ENCODE data around the gene SLMAP.
"Not testable (repeated sequence)": the region's sequence is repeated elsewhere in the genome, so short reads cannot be mapped to it uniquely, and the experiment has no call there.

The SLMAP gene

DNA sequence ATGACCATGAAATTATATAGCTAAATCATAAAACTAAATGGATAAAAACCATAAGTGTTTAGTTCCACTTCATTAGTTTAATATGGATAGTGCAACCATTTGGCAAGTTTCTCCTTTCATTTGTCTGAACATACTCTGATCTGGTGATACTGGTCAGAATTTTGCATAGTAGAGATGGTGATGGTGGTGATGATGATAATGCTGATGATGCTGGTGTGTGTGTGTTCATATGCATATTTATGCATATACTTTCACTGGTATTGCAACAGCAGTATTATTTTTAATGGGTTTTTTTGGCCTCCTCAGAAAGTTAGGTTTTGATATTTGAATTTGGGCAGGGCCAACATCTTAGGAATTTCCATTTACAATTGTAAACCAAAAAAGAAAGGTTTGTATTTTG, 76.4 kb downstream of the SLMAP start:
- ATAC-seq = no peak

DNA sequence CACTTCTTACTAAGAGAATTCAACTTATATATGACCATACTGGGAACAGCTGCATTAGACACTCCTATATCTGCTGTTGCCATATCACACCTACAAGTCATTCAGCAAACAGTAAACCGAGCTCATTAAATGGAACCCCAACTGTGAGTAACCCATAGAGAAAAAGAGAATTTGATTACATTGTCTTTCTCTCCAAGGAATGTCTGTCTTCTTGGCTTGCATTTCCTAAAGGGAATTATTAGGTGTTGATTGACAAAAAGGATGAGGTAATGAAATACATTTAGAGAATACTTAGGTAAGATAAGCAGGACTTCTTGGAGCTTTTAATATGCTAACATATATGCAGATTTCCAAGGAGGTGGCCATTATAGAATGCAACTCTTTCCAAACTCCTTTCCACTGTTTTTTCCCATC, 76.8 kb downstream of the SLMAP start:
- ATAC-seq = no peak

DNA sequence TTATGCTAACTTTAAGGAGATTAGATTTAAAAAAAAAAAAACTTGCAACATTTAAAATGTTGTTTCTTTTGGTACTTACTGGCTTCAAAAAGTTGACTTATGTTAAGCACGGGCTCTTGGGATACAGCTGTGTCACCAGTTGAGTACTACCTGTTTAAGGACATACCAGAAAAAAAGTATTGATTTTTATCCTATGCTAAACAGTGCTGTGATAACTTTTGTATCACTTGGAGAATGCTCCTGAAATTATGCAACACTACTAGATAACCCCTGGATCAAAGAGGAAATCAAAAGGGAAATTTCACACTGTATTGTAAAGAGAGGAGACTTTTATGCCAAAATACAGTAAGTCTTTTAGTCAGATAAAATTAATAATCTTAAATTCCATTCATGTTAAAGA, 77.7 kb downstream of the SLMAP start:
- ATAC-seq = no peak

DNA sequence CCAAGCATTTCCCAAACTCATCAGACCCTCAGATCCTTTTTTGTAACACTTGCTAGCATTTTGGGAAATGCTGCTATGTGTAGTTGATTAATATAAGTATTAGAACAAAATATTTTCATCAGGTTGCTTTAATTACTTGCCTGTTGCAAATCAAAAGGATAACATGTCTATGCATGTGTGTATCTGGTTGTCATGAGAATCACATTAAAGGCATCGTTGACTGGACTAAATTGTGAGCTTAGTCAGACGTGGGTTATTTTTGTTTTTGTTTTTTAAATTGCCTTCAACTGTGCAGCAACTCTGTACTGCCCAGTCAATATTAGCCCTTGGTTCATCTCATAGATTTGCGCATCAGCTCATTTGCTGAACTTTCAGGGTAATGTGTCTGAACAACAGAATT, 81.6 kb downstream of the SLMAP start:
- ATAC-seq = no peak

DNA sequence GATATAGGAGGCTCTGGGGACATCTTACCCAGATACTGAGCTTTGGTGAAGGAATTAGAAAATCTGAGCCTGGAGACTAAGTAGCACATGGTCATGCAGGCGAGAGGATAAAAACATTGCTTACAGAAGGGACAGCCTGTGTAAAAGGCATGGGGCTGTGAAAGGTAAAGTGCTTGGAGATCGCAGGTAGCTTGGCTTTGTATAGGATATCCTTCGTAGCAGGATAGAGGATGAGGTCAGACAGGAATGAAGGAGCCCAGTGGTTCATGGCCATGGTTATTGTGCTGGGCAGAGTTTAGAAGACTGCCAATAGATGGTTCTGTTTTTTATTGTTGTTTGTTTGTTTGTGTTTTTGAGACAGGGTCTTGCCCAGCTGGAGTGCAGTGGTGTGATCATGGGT, 82.5 kb downstream of the SLMAP start:
- no peak for ATAC-seq

DNA sequence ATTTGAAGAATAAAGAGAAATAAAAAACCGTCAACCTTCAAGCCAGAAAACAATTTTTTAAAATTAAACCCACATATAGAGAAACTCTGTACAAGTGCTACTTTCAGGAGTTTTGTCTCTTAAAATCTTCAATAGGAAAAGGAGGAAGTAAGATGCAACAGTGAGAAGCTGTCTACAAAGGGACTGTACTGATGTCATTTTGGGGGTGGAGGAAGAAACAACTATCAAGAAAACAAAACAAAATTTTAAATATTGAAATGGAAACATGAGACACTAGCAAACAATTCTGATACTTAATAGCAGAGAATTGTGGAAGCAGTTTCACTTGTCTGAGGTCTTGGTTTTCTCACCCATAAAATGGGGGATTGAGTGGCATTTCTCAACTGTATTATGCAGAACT, 84.4 kb downstream of the SLMAP start:
- ATAC-seq = no peak

DNA sequence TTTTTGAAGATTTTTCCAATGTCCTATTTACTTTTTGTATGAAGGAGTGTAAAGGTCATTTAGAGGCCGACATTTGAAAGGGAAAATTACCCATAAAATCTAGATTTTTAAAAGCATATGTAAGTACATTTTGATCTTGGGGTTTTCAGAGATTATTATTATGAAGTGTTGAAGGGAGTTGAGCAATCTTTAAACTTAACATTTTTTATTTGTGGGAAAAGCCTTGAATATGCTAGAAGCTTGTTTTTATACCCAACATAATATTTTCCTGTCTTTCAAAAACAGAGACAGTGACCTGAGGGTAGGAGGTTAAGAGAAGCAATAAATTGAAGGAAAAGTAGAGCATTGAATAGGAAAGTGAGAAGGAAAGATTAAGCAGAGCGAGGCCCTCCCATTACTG, 85.7 kb downstream of the SLMAP start:
- no peak for ATAC-seq

DNA sequence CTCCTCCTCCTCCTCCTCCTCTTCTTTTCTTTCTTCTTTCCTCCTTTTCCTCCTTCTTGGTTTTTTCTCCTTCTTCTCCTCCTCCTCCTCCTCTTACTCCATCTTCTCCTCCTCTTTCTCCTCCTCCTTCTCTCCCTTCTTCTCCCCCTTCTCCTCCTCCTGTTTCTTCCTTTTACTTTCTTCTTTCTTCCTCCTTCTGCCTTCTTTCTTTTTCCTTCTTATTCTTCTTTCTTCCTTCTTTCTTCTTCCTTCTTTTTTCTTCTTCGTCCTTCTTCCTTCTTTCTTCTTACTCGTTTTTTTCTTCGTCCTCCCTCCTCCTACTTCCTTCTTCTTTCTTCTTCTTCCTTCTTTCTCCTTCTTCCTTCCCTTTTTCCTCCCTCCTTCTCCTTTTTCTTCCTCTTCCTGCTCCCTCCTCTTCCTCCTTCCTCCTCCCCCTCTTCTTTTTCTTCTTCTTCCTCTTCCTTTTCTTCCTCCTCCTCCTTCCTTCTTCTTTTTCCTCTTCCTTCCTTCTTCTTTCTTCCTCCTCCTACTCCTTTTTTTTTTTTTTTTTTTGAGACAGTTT, 92.1 kb downstream of the SLMAP start:
- ATAC-seq = no peak

DNA sequence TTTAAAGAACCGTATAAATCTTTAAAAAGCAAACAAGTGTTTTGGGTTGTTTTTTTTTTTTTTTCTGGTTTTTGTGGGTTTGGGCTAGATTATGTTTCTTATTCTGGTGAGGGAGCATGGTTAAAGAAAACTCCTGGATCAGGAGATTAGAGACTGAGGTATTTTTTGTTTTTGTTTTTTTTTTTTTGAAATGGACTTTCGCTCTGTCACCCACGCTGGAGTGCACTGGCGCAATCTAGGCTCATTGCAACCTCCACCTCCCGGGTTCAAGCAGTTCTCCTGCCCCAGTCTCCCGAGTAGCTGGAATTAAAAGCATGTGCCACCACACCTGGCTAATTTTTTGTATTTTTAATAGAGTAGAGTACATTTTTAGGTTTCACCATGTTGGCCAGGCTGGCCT, 95.2 kb downstream of the SLMAP start:
- no peak for ATAC-seq

DNA sequence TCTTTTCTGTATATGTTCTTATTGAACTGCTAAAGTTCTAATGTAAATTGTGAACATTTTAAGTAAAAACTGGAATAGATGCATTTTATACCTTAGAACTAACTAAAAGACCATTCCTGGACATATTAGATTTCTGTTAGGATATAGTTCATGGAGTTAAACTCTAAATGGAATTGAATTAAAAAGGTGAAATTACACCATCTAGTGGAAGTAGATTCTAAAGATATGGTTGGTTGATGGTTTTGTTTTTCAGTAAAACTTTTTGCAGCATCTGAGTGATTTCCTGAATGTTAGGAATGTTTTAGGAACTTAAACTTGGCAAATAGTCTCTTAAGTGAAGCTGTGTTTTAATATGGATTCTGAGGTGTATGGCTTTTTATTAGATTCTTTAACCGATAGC, 96.8 kb downstream of the SLMAP start:
- no peak for ATAC-seq

DNA sequence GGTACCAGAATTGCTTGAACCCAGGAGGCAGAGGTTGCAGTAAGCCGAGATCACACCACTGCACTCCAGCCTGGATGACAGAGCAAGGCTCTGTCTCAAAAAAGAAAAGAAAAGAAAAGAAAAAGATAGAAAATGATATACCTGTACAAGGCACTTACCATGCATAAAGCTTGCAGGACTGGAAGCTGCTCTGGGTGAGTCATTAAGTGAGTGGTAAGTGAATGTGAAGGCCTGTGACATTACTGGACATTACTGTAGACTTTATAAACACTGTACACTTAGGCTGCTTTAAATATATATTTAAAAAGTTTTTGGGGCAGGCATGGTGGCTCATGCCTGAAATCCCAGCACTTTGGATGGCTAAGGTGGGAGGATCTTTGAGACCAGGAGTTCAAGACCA, 99.2 kb downstream of the SLMAP start:
- ATAC-seq = no peak

DNA sequence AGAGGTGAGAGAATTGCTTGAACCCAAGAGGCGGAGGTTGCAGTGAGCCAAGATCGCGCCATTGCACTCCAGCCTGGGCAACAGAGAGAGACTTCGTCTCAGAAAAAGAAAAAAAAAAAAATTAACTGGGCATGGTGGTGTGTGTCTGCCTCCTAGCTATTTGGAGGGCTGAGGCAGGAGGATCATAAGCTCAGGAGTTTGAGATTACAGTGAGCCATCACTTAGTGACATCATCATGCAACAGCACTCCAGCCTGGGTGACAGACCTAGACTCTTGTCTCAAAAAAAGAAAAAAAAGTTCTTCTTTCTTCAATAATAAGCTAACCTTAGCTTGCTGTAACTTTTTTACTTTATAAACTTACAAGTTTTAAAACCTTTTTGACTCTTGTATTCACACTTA, 99.8 kb downstream of the SLMAP start:
- no peak for ATAC-seq

DNA sequence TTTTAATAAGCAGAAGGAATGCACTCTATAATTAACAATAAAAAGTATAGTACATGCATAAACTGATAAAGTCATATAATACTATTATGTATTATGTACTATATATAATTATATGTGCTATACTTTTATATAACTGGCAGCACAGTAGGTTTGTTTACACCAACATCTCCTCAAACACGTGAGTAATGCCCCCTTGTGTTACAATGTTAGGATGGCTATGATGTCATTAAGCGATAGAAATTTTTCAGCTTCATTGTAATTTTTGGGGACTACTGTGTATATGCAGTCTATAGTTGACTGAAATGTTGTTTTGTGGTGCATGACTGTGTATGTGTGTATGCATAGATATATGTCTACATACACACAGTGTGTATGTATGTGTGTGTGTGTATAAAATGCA, 100.6 kb downstream of the SLMAP start:
- ATAC-seq = peak in 1 of 2 donors; percentile 41

DNA sequence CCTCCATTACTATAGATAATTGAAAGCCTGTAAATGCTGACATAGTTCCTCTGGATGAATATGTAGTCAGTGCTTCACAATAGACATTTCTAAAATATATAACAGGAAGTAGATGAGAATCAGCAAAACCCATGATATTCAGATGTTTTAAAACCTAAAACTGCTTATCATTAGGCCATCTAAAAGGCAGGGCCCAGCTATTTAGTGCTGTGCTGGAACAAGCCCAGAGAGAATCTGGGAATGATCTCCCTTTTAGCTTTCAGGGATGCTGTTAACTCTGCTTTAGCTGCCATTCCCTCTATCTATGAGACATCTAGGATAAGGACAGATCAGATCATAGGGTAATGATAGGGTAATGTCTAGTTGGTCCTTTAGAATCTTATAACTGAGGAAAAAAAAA, 106.8 kb downstream of the SLMAP start:
- ATAC-seq = no peak

DNA sequence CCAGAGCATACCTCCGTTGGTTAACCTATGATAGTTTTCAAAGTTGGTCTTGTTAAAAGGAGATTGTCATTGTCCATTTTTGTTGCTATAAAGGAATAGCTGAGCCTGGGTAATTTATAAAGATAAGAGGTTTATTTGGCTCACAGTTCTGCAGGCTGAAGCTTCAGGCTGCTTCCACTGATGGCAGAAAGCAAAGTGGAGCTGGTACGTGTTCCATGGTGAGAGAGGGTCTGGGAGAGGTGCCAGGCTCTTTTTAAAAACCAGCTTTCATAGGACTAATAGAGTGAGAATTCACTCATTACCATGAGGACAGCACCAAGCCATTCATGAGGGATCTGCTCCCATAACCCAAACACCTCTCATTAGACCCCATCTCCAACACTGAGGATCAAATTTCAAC, 107.3 kb downstream of the SLMAP start:
- ATAC-seq = no peak

DNA sequence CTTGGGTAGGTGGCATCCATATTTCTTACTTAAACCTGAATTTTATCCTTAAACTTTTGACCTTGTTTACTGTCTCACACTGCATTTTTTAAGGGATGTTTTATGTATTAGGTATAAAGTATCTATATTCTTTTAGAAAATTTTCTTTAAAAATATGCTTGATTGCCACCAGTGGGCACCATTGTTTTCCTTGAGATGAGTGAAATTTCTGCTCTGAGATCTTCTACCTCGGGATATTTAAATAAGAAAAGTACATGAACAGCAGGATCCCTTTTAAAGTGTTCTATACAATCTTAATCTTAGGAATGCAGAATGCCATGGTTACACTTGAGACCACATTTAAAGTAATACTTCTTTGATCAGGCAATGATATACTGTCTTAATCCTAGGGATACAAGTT, 108.7 kb downstream of the SLMAP start:
- ATAC-seq = no peak

DNA sequence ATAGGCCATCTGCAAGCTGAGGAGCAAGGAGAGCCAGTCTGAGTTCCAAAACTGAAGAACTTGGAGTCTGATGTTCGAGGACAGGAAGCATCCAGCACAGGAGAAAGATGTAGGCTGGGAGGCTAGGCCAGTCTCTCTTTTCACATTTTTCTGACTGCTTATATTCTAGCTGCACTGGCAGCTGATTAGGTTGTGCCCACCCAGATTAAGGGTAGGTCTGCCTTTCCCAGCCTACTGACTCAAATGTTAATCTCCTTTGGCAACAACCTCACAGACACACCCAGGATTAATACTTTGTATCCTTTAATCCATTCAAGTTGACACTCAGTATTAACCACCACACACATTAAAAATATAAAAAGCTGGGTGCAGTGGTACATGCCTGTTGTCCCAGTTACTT, 113.0 kb downstream of the SLMAP start:
- not testable (repeated sequence) for ATAC-seq

DNA sequence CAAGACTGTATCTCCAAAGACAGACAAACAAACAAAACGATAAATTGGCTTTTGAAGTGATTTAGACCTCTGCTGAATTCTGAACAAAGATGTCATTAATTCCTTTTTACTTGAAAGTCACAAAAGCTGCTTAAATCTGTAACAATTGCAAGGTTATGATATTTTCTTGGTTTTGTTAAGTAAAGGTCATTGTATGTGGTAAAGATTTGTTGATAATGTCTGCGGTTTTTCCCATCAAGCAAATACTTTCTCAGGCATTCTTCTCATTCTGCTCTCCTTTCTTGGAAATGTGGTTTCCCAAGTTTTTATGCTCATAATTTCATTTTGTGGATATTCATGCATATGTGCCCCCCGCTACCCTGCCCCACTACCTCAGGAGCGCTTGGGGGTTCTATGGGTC, 116.5 kb downstream of the SLMAP start:
- ATAC-seq = no peak

DNA sequence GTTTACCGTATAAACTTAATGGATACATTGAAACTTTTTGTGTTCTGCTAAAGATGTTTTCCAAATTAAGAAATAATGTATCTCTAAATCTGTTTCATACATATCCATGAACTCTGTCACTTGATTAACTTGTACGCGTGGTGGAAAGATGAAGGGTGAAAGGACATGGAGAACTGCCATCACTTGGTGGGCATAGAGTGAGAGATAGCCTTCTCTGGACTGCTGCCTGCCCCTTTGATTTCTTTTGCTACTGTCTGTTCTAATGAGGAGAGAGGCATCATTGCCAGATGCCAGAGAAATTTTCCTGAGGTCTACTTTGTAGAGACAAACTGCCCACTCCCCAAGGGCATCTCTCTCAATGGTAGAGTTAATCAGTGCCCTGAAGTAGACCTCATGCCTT, 120.5 kb downstream of the SLMAP start:
- ATAC-seq = no peak

DNA sequence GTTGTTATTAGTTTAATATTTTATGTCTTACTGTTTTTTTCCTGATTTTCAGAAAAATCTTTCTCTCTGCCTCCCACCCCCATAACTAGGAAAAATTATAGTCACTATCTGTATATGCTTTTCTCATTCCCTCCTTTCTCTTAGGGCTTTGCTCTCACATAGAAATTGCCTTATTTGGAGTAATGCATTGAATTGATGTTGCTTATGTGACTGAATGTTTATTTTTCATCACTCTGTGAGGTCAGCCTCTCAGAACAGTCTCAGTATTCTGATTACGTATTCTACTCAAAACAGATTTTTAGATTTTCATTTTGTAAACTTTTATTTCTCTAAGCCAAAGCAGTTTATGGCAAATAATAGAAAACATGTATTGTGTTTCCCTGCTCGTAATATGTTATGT, 121.0 kb downstream of the SLMAP start:
- ATAC-seq = no peak

DNA sequence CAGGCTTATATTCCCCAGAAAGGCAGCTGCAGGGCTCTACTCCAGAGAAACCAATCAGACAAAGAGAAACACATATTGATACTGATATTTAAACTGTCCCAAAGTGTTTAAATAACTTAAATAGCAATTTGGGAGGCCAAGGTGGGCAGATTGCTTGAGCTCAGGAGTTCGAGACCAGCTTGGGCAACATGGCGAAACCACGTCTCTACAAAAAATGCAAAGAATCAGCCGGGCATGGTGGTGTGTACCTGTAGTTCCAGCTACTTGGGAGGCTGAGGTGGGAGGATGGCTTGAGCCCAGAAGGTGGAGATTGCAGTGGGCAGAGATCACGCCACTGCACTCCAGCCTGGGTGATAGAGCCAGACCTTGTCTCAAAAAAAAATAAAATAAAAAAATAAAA, 128.3 kb downstream of the SLMAP start:
- not testable (repeated sequence) for ATAC-seq

DNA sequence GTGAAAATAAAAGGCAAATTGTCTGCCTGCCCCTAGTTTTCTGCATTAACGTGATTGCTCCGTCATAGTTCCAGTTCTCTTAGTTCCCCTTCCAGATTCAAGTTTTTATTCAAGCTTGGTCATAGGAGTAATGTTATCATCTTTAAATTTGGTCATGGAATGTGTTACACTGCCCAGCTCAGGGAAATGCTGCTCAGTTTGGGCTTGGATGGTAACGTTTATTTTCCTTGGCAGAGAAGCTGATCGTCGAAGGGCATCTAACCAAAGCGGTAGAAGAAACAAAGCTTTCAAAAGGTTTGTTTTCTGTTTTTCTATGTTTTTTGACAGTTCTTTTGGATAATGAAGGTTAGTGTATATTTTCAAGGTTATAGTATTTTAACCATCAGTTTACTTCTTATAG, 133.7 kb downstream of the SLMAP start:
- ATAC-seq = no peak

DNA sequence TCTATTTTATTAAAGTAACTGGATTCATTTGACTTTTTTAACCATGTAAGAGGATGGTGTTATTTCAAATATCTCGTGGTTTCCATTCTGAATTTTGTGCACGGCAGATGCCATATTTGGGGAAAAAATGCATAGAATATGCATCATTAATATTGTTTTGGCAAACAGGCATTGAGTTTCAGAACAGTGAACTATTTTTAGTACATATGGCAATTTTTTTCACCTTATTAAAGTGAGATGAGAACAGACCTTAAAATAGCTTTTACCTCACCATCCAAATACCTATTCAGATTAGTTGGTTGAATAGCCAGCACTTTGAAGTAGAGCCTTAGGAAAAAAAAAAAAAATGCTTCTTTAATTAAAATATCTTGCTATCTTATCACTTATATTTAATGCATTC, 134.8 kb downstream of the SLMAP start:
- ATAC-seq = no peak

DNA sequence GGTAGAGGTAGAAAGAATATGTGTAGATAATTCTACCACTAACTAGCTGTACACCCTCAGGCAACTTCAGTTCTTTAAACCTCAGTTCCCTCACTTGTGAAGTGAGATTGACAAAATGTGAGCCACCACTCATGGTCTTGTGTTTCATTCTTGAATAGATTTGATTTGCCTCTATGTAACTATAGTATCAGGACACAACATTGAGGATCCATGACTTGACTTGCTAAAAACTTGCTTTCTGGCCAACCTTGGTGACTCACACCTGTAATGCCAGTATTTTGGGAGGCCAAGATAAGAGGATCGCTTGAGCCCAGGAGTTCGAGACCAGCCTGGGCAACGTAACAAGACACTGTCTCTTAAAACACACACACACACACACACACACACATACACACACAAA, 136.3 kb downstream of the SLMAP start:
- ATAC-seq = no peak

DNA sequence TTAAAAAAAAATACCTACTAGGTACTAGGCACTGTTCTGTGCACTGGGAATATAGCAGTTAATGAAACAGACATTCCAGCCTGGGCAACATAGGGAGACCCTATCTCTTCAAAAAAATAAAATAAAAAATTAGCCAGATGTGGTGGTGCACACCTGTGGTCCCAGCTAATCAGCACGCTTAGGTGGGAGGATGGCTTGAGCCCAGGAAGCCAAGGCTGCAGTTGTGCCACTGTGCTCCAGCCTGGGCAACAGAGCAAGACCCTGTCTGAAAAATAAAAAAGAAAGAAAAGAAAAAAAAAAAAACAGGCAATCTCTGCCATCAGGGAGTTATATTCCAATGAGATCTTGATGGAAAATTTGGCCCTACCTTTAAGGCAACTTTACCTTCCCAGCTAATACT, 137.0 kb downstream of the SLMAP start:
- no peak for ATAC-seq

DNA sequence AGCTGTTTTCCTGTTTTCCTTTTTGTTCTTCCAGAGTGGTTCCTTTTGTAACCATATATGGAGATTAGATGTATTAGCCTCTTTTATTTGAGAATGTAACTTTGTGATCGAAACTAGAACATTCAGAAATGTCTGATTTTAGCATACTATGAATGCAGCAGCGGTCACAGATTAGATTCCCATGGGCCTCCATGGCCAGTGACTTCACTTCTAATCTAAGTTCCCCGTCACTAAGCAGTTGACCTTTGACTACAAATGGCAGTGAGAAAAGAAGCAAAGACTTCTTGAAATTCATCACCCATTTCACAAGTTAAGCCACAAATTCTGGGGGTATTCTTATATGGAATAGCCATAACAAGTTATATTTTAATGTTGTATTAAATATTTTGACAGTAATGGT, 137.6 kb downstream of the SLMAP start:
- no peak for ATAC-seq

Measured in activated CD4-positive, CD25-positive, alpha-beta regulatory T cell treated with anti-CD3 and anti-CD28 coated beads, Interleukin-2, amount 50 U/mL, for 24 hours (primary cell).